CD8-positive, alpha-beta memory T cell (primary cell): ENCODE data around the gene GJB2. TPM values are rescaled to one million over a fixed set of nuclear protein-coding genes. Genes with fewer than 3 reads are reported as not detected.

Source experiments
- CTCF ChIA-PET: fragments of 350-600 bp; sonication (Branson Sonifier 250); formaldehyde crosslinking; loops from one replicate; lab custom pipeline; 2021; ENCODE audit warnings: antibody characterized with exemption; lab: Charles Lee
- POLR2A ChIA-PET: fragments of 350-600 bp; sonication (Branson Sonifier 250); formaldehyde crosslinking; loops from one replicate; lab custom pipeline; 2021; ENCODE audit warnings: antibody characterized with exemption; lab: Charles Lee
- DNase-seq, 5 donors: peaks; one replicate each; pipeline versions ENCODE4 v3.0.0 to v3.0.0-alpha.2; 2020 to 2022; ENCODE audit warnings: mixed read lengths in 1 of 5
- H3K27ac ChIP-seq: one replicate; pipeline ENCODE4 v1.7.0; 2013; ENCODE audit warnings: low read depth, mild to moderate bottlenecking, low read length, moderate library complexity
- H3K27me3 ChIP-seq: 2 replicates; pipeline ENCODE4 v1.7.0; 2013; ENCODE audit warnings: low read length, mild to moderate bottlenecking; ENCODE audit not compliant: insufficient read depth, poor library complexity, severe bottlenecking
- H3K36me3 ChIP-seq: 2 replicates; pipeline ENCODE4 v1.7.0; 2013; ENCODE audit warnings: mild to moderate bottlenecking, low read length, moderate library complexity; ENCODE audit not compliant: insufficient read depth
- H3K4me1 ChIP-seq: 2 replicates; pipeline ENCODE4 v1.7.0; 2013; ENCODE audit warnings: mild to moderate bottlenecking, low read length, moderate library complexity; ENCODE audit not compliant: insufficient read depth
- H3K4me3 ChIP-seq: 2 replicates; pipeline ENCODE4 v1.7.0; 2013; ENCODE audit warnings: mild to moderate bottlenecking, low read length
- H3K9me3 ChIP-seq: 2 replicates; pipeline ENCODE4 v1.7.0; 2013; ENCODE audit warnings: mild to moderate bottlenecking, low read length
- H3K27ac Mint-ChIP-seq, 8 donors: one replicate each; pipeline ENCODE4 v1.8.0; 2020 to 2021; ENCODE audit warnings: mixed read lengths in 8 of 8, mild to moderate bottlenecking in 6 of 8, inconsistent platforms in 3 of 8, moderate library complexity in 3 of 8
- H3K27me3 Mint-ChIP-seq, 2 donors: one replicate each; pipeline ENCODE4 v1.8.0; 2020 to 2021; ENCODE audit warnings: mixed read lengths in 2 of 2, mild to moderate bottlenecking in 1 of 2, moderate library complexity in 1 of 2
- H3K36me3 Mint-ChIP-seq, 3 donors: one replicate each; pipeline ENCODE4 v1.8.0; 2020 to 2021; ENCODE audit warnings: mixed read lengths in 3 of 3, inconsistent platforms in 1 of 3, mild to moderate bottlenecking in 1 of 3
- H3K4me1 Mint-ChIP-seq, 3 donors: one replicate each; pipeline ENCODE4 v1.8.0; 2020 to 2021; ENCODE audit warnings: mixed read lengths in 3 of 3, inconsistent platforms in 1 of 3, mild to moderate bottlenecking in 1 of 3
- H3K4me3 Mint-ChIP-seq, 7 donors: one replicate each; pipeline ENCODE4 v1.8.0; 2020 to 2021; ENCODE audit warnings: mixed read lengths in 7 of 7, mild to moderate bottlenecking in 6 of 7, moderate library complexity in 4 of 7, inconsistent platforms in 2 of 7
- H3K9me3 Mint-ChIP-seq, 5 donors: one replicate each; pipeline ENCODE4 v1.8.0; 2020 to 2022; ENCODE audit warnings: mixed read lengths in 5 of 5, mild to moderate bottlenecking in 3 of 5, moderate library complexity in 2 of 5, inconsistent platforms in 1 of 5
- polyA plus RNA-seq: library from polyadenylated mRNA; unstranded; fragments of 300-500 nt; fragmentation: Illumina TruSeq; gene quantifications from one replicate; pipeline ENCODE4 v1.2.3, GENCODE V29; 2021
- total RNA-seq, 2 experiments: library from RNA; stranded (reverse); gene quantifications; one replicate each; pipeline ENCODE4 v1.2.3, GENCODE V29; 2021

The GJB2 gene
- total and polyA plus RNA-seq, 3 experiments from 2014 or later: 27.3 to 27.6 TPM; not detected in 1

- POLR2A ChIA-PET: no interaction called here
These were observed 44.1 kb downstream of the GJB2 start for GRCh38 chr13:20148501-20149183.

GRCh38 chr13:20146381-20146780 lies 46.4 kb downstream of the GJB2 start:
- Mint-ChIP-seq H3K27me3 (peaks cover 19 to 70% of the 10 kb centered on the region in 2 donors), H3K4me3 (no peak overlapping the region), H3K36me3 (peaks cover 0 to 4% (median 0%) of the 10 kb centered on the region in 3 donors), H3K4me1 (peaks cover 0 to 7% (median 0%) of the 10 kb centered on the region in 3 donors), H3K9me3 (no peaks in the 10 kb centered on the region), H3K27ac (no peak overlapping the region)
- ChIA-PET POLR2A (no interaction called here), CTCF (interaction anchor here (1.0 kb wide), 1 partner anchor 19 kb away, joined by 3 read pairs; no protein-coding TSS in a partner anchor)
- Histone ChIP-seq H3K27me3 (peaks cover 3% of the 10 kb centered on the region), H3K27ac (no peak overlapping the region), H3K9me3 (no peaks in the 10 kb centered on the region), H3K36me3 (no peaks in the 10 kb centered on the region), H3K4me3 (no peak overlapping the region), H3K4me1 (no peaks in the 10 kb centered on the region)
- no peak for DNase-seq

More at GRCh38 chr13:20148501-20149183, 44.1 kb downstream of the GJB2 start:
- H3K4me3 Mint-ChIP-seq: no peak overlapping the region
- no peaks in the 10 kb centered on the region for H3K36me3 ChIP-seq
- H3K27ac ChIP-seq: no peak overlapping the region
- no peaks in the 10 kb centered on the region for H3K9me3 Mint-ChIP-seq
- peaks cover 9 to 68% of the 10 kb centered on the region in 2 donors for H3K27me3 Mint-ChIP-seq
- H3K4me1 ChIP-seq: no peaks in the 10 kb centered on the region
- H3K4me1 Mint-ChIP-seq: no peaks in the 10 kb centered on the region
- DNase-seq: no peak
- CTCF ChIA-PET: interaction anchor here (0.6 kb wide), 1 partner anchor 98 kb away, joined by 4 read pairs; no protein-coding TSS in a partner anchor
- H3K4me3 ChIP-seq: no peak overlapping the region
- no peaks in the 10 kb centered on the region for H3K9me3 ChIP-seq
- no peaks in the 10 kb centered on the region for H3K27me3 ChIP-seq
- peaks cover 0 to 2% (median 0%) of the 10 kb centered on the region in 3 donors for H3K36me3 Mint-ChIP-seq
- H3K27ac Mint-ChIP-seq: no peak overlapping the region

GRCh38 chr13:20145521-20145920 lies 47.2 kb downstream of the GJB2 start:
- no peak for DNase-seq
- Mint-ChIP-seq H3K4me3 (no peak overlapping the region), H3K27me3 (peaks cover 26 to 75% of the 10 kb centered on the region in 2 donors), H3K4me1 (peaks cover 0 to 8% (median 0%) of the 10 kb centered on the region in 3 donors), H3K36me3 (peaks cover 0 to 4% (median 0%) of the 10 kb centered on the region in 3 donors), H3K9me3 (no peaks in the 10 kb centered on the region), H3K27ac (no peak overlapping the region)
- Histone ChIP-seq H3K9me3 (no peaks in the 10 kb centered on the region), H3K4me3 (no peak overlapping the region), H3K4me1 (no peaks in the 10 kb centered on the region), H3K27me3 (peaks cover 3% of the 10 kb centered on the region), H3K27ac (no peak overlapping the region), H3K36me3 (no peaks in the 10 kb centered on the region)
- CTCF ChIA-PET: no interaction called here
- POLR2A ChIA-PET: no interaction called here

- no peak overlapping the region for H3K27ac Mint-ChIP-seq
- POLR2A ChIA-PET: no interaction called here
- Histone ChIP-seq H3K36me3 (no peaks in the 10 kb centered on the region), H3K27ac (no peak overlapping the region), H3K4me1 (no peaks in the 10 kb centered on the region), H3K27me3 (peaks cover 3% of the 10 kb centered on the region), H3K9me3 (no peaks in the 10 kb centered on the region), H3K4me3 (no peak overlapping the region)
- H3K36me3 Mint-ChIP-seq: peaks cover 0 to 2% (median 0%) of the 10 kb centered on the region in 3 donors
- H3K4me3 Mint-ChIP-seq: no peak overlapping the region
- H3K4me1 Mint-ChIP-seq: peaks cover 0 to 8% (median 0%) of the 10 kb centered on the region in 3 donors
- DNase-seq: no peak
- no peaks in the 10 kb centered on the region for H3K9me3 Mint-ChIP-seq
- CTCF ChIA-PET: no interaction called here
- H3K27me3 Mint-ChIP-seq: peaks cover 24 to 73% of the 10 kb centered on the region in 2 donors
These were observed 48.4 kb downstream of the GJB2 start for GRCh38 chr13:20144141-20144850.

- CTCF ChIA-PET: interaction anchor here (1.3 kb wide), 1 partner anchor 39 kb away, joined by 3 read pairs; no protein-coding TSS in a partner anchor
- Mint-ChIP-seq H3K36me3 (peaks cover 0 to 2% (median 0%) of the 10 kb centered on the region in 3 donors), H3K27ac (no peak overlapping the region), H3K9me3 (no peaks in the 10 kb centered on the region), H3K4me1 (peaks cover 0 to 8% (median 0%) of the 10 kb centered on the region in 3 donors), H3K27me3 (peaks cover 18 to 70% of the 10 kb centered on the region in 2 donors), H3K4me3 (no peak overlapping the region)
- H3K36me3 ChIP-seq: no peaks in the 10 kb centered on the region
- no peak overlapping the region for H3K4me3 ChIP-seq
- H3K9me3 ChIP-seq: no peaks in the 10 kb centered on the region
- no peak overlapping the region for H3K27ac ChIP-seq
- peaks cover 3% of the 10 kb centered on the region for H3K27me3 ChIP-seq
- DNase-seq: no peak
- H3K4me1 ChIP-seq: no peaks in the 10 kb centered on the region
- POLR2A ChIA-PET: no interaction called here
These were observed 49.7 kb downstream of the GJB2 start for GRCh38 chr13:20142927-20143480.

- H3K9me3 Mint-ChIP-seq: no peaks in the 10 kb centered on the region
- no peaks in the 10 kb centered on the region for H3K9me3 ChIP-seq
- H3K36me3 ChIP-seq: no peaks in the 10 kb centered on the region
- no peak overlapping the region for H3K27ac ChIP-seq
- DNase-seq: no peak
- no peak overlapping the region for H3K27ac Mint-ChIP-seq
- H3K36me3 Mint-ChIP-seq: peaks cover 0 to 2% (median 0%) of the 10 kb centered on the region in 3 donors
- H3K4me1 ChIP-seq: no peaks in the 10 kb centered on the region
- no peak overlapping the region for H3K4me3 Mint-ChIP-seq
- H3K4me3 ChIP-seq: no peak overlapping the region
- H3K27me3 ChIP-seq: peaks cover 4% of the 10 kb centered on the region
- H3K27me3 Mint-ChIP-seq: peaks cover 22 to 73% of the 10 kb centered on the region in 2 donors
- POLR2A ChIA-PET: no interaction called here
- CTCF ChIA-PET: interaction anchor here (1.3 kb wide), 1 partner anchor 40 kb away, joined by 3 read pairs; no protein-coding TSS in a partner anchor
- peaks cover 0 to 8% (median 0%) of the 10 kb centered on the region in 3 donors for H3K4me1 Mint-ChIP-seq
These were observed 50.5 kb downstream of the GJB2 start for GRCh38 chr13:20142023-20142926.

GRCh38 chr13:20141238-20142022 lies 51.3 kb downstream of the GJB2 start:
- Mint-ChIP-seq H3K4me1 (peaks cover 0 to 14% (median under 1%) of the 10 kb centered on the region in 3 donors), H3K27ac (no peak overlapping the region), H3K4me3 (peak overlapping the region in 1 of 7 donors; percentile 61), H3K9me3 (no peaks in the 10 kb centered on the region), H3K27me3 (peaks cover 28 to 70% of the 10 kb centered on the region in 2 donors), H3K36me3 (peaks cover 0 to 2% (median 0%) of the 10 kb centered on the region in 3 donors)
- no peaks in the 10 kb centered on the region for H3K36me3 ChIP-seq
- CTCF ChIA-PET: interaction anchor here (1.3 kb wide), 1 partner anchor 41 kb away, joined by 3 read pairs; no protein-coding TSS in a partner anchor
- no peak for DNase-seq
- H3K9me3 ChIP-seq: no peaks in the 10 kb centered on the region
- no peaks in the 10 kb centered on the region for H3K4me1 ChIP-seq
- H3K4me3 ChIP-seq: no peak overlapping the region
- H3K27me3 ChIP-seq: peaks cover 11% of the 10 kb centered on the region
- POLR2A ChIA-PET: no interaction called here
- H3K27ac ChIP-seq: no peak overlapping the region
